IMR-90 (cell line): ENCODE measurements around the gene NELL1. TPM values are rescaled to one million over a fixed set of nuclear protein-coding genes. Genes with fewer than 3 reads are reported as not detected.

Source experiments
- ATAC-seq: fragments of 200-7000 bp; cut with Tn5 transposase; 2 replicates; pipeline ENCODE4 v1.9.1; 2020; ENCODE audit warnings: low read depth, mild to moderate bottlenecking, moderate library complexity
- BruUV-seq: library from RNA; stranded (reverse); fragments of 400-500 nt; replicated peaks from 2 replicates; lab custom pipeline; 2021; lab: Mats Ljungman, UMichigan
- CTCF ChIA-PET: fragments of 300-600 bp; formaldehyde crosslinking; extraction: SDS; loops from one replicate; lab custom pipeline; 2021; ENCODE audit warnings: antibody characterized with exemption; lab: Yijun Ruan, JAX
- POLR2A ChIA-PET: fragments of 300-600 bp; sonication (Branson Sonifier 250); formaldehyde crosslinking; loops from one replicate; lab custom pipeline; 2022; ENCODE audit warnings: antibody characterized with exemption; ENCODE audit not compliant: unreplicated experiment; lab: Charles Lee
- DNase-seq: peaks from one replicate; pipeline ENCODE4 v3.0.0; 2013
- H2AFZ ChIP-seq: replicated peaks from 2 replicates; pipeline ENCODE3; 2013; ENCODE audit warnings: low read length, mild to moderate bottlenecking; ENCODE audit not compliant: poor library complexity
- H2AK5ac ChIP-seq: 2 replicates; pipeline ENCODE4 v1.6.1; 2013; ENCODE audit warnings: low read depth, low read length, inconsistent platforms
- H2AK9ac ChIP-seq: replicated peaks from 2 replicates; pipeline ENCODE3; 2013; ENCODE audit warnings: mild to moderate bottlenecking, low read depth, low read length, moderate library complexity; ENCODE audit not compliant: poor library complexity
- H2BK120ac ChIP-seq: 2 replicates; pipeline ENCODE4 v1.6.1; 2013; ENCODE audit warnings: low read depth, low read length, inconsistent platforms
- H2BK15ac ChIP-seq: 3 replicates; pipeline ENCODE4 v1.6.1; 2013; ENCODE audit warnings: low read depth, low read length, inconsistent platforms
- H2BK20ac ChIP-seq: 2 replicates; pipeline ENCODE4 v1.6.1; 2013; ENCODE audit warnings: low read depth, mild to moderate bottlenecking, inconsistent platforms, low read length, moderate library complexity
- H2BK5ac ChIP-seq: 2 replicates; pipeline ENCODE4 v1.6.1; 2013; ENCODE audit warnings: mild to moderate bottlenecking, low read depth, low read length, inconsistent platforms; ENCODE audit not compliant: poor library complexity, severe bottlenecking
- H3K14ac ChIP-seq: replicated peaks from 2 replicates; pipeline ENCODE4 v1.6.1; 2013; ENCODE audit warnings: low read depth, low read length, inconsistent platforms
- H3K18ac ChIP-seq: 2 replicates; pipeline ENCODE4 v1.6.1; 2013; ENCODE audit warnings: low read depth, low read length, control low read depth
- H3K23ac ChIP-seq: 2 replicates; pipeline ENCODE4 v1.6.1; 2013; ENCODE audit warnings: low read depth, low read length, inconsistent platforms
- H3K27ac ChIP-seq: 2 replicates; pipeline ENCODE4 v1.5.1; 2013; ENCODE audit warnings: mild to moderate bottlenecking, control low read depth, low read length; ENCODE audit not compliant: insufficient read depth
- H3K27me3 ChIP-seq: 2 replicates; pipeline ENCODE4 v1.6.1; 2013; ENCODE audit warnings: low read length; ENCODE audit not compliant: control insufficient read depth, insufficient read depth
- H3K36me3 ChIP-seq: 2 replicates; pipeline ENCODE4 v1.6.1; 2013; ENCODE audit warnings: low read length, mixed read lengths; ENCODE audit not compliant: control insufficient read depth, insufficient read depth
- H3K4ac ChIP-seq: 2 replicates; pipeline ENCODE4 v1.6.1; 2013; ENCODE audit warnings: low read depth, low read length, inconsistent platforms
- H3K4me1 ChIP-seq: 2 replicates; pipeline ENCODE4 v1.6.1; 2013; ENCODE audit warnings: low read length, mixed read lengths; ENCODE audit not compliant: control insufficient read depth, insufficient read depth
- H3K4me2 ChIP-seq: 2 replicates; pipeline ENCODE4 v1.6.1; 2013; ENCODE audit warnings: low read depth, mild to moderate bottlenecking, control low read depth, low read length, moderate library complexity
- H3K4me3 ChIP-seq: 2 replicates; pipeline ENCODE4 v1.5.1; 2013; ENCODE audit warnings: low read depth, mild to moderate bottlenecking, control low read depth, low read length, moderate library complexity; ENCODE audit not compliant: insufficient read depth
- H3K56ac ChIP-seq: 2 replicates; pipeline ENCODE4 v1.6.1; 2013; ENCODE audit warnings: low read length, inconsistent platforms; ENCODE audit not compliant: insufficient read depth; ENCODE audit errors: extremely low read depth
- H3K79me1 ChIP-seq, 2 experiments: 2 replicates each; pipeline ENCODE4 v1.6.1; 2013; ENCODE audit warnings: low read length in 2 of 2, inconsistent platforms in 1 of 2, low read depth in 1 of 2
- H3K9ac ChIP-seq: 2 replicates; pipeline ENCODE4 v1.6.1; 2013; ENCODE audit warnings: low read depth, low read length, control low read depth
- H3K9me1 ChIP-seq: 2 replicates; pipeline ENCODE4 v1.6.1; 2013; ENCODE audit warnings: low read length, inconsistent platforms; ENCODE audit not compliant: insufficient read depth
- H3K9me3 ChIP-seq: 2 replicates; pipeline ENCODE4 v1.6.1; 2013; ENCODE audit warnings: low read length; ENCODE audit not compliant: control insufficient read depth, insufficient read depth
- H4K20me1 ChIP-seq: 2 replicates; pipeline ENCODE4 v1.6.1; 2013; ENCODE audit warnings: low read length, inconsistent platforms; ENCODE audit not compliant: insufficient read depth
- H4K5ac ChIP-seq: 2 replicates; pipeline ENCODE4 v1.6.1; 2013; ENCODE audit warnings: mild to moderate bottlenecking, low read depth, low read length, control low read depth
- H4K8ac ChIP-seq, 2 experiments: 2 replicates each; pipeline ENCODE4 v1.6.1; 2013; ENCODE audit warnings: low read depth in 2 of 2, low read length in 2 of 2, control low read depth in 1 of 2, inconsistent platforms in 1 of 2
- H4K91ac ChIP-seq: 2 replicates; pipeline ENCODE4 v1.6.1; 2013; ENCODE audit warnings: low read depth, low read length, inconsistent platforms; ENCODE audit not compliant: insufficient read depth
- CTCF ChIP-seq: conservative IDR thresholded peaks from 2 replicates; pipeline ENCODE4 v1.5.1; 2012; ENCODE audit warnings: mild to moderate bottlenecking, low read depth, low read length, improper control_type of control experiment
- MAFK ChIP-seq: IDR thresholded peaks from 2 replicates; pipeline ENCODE4 v1.6.1; 2012; ENCODE audit warnings: low read depth, low read length, improper control_type of control experiment
- RAD21 ChIP-seq: IDR thresholded peaks from 2 replicates; pipeline ENCODE4 v1.6.1; 2012; ENCODE audit warnings: low read length, improper control_type of control experiment
- RFX5 ChIP-seq: IDR thresholded peaks from 2 replicates; pipeline ENCODE4 v1.8.0; 2012; ENCODE audit warnings: low read depth, mild to moderate bottlenecking, low read length, moderate library complexity
- SMC3 ChIP-seq: fragments of 150-350 bp; IDR thresholded peaks from 2 replicates; pipeline ENCODE4 v1.6.1; 2016; ENCODE audit warnings: low read depth, mild to moderate bottlenecking, antibody characterized with exemption, low read length, moderate library complexity
- WGBS, 2 experiments: methylation state at CpG; one replicate each; pipeline versions ENCODE4 v1.1.5 to v1.1.7; 2013; ENCODE audit warnings: missing lambda C conversion rate in 2 of 2; ENCODE audit not compliant: insufficient read length in 1 of 2; ENCODE audit errors: extremely low coverage in 2 of 2; 5-methylcytosine and 5-hydroxymethylcytosine counted together
- dilution Hi-C: fragments of 300-500 bp; cut with HindIII; formaldehyde crosslinking; loops from one replicate; pipeline ENCODE4 v1.14.3; 2018; ENCODE audit warnings: low sequenced_read_pairs; ENCODE audit not compliant: unreplicated experiment
- in situ Hi-C: fragments of 300-500 bp; cut with MboI; formaldehyde crosslinking; loops from 3 replicates; pipeline ENCODE4 v1.14.3; 2019; ENCODE audit warnings: low sequenced_read_pairs, inconsistent platforms, mixed read lengths
- intact Hi-C: fragments of 100-400 bp; cut with micrococcal nuclease; formaldehyde crosslinking; loops from 2 replicates; pipeline ENCODE4 v1.10.0; 2022
- polyA plus RNA-seq, 3 experiments: library from polyadenylated mRNA; depleted of rRNA; stranded (reverse); fragments of >200 nt; gene quantifications; 2 replicates each; pipeline ENCODE4 v1.2.3, GENCODE V29; 2012; ENCODE audit warnings: low replicate concordance in 1 of 3
- total RNA-seq: library from RNA; depleted of rRNA; stranded (reverse); fragments of >200 nt; gene quantifications from 2 replicates; pipeline ENCODE4 v1.2.3, GENCODE V29; 2012

NELL1 gene
- total and polyA plus RNA-seq, 2 of the 4 experiments (the other 2 are of a cell fraction): not detected

GRCh38 chr11:21421711-21422329, 752.4 kb downstream of the NELL1 start:
- Histone ChIP-seq H3K4me1 (no peaks in the 10 kb centered on the region), H3K14ac (no peak overlapping the region), H4K20me1 (no peaks in the 10 kb centered on the region), H3K23ac (no peak overlapping the region), H2AFZ (no peak overlapping the region), H3K4me3 (no peak overlapping the region), H4K5ac (no peak overlapping the region), H3K27ac (no peak overlapping the region), H3K36me3 (no peaks in the 10 kb centered on the region), H2AK5ac (no peak overlapping the region), H4K8ac (no peak overlapping the region), H3K4ac (no peak overlapping the region), H4K91ac (no peak overlapping the region), H3K27me3 (no peaks in the 10 kb centered on the region), H2BK120ac (no peak overlapping the region), H3K9me3 (peaks cover 6% of the 10 kb centered on the region), H3K4me2 (no peak overlapping the region), H3K9ac (no peak overlapping the region), H3K18ac (no peak overlapping the region), H3K9me1 (no peaks in the 10 kb centered on the region), H2BK15ac (no peak overlapping the region), H2AK9ac (no peak overlapping the region), H2BK5ac (no peak overlapping the region), H3K56ac (no peak overlapping the region), H2BK20ac (no peak overlapping the region), H3K79me1 (no peaks in the 10 kb centered on the region)
- CTCF ChIA-PET: no interaction called here
- no CpG with 5 or more reads among the region's 5 CpGs for WGBS, 2 experiments
- dilution Hi-C loops: no loop called here
- no TSS peak for BruUV-seq
- intact Hi-C loops: no loop called here
- no peak for ATAC-seq
- DNase-seq: no peak
- in situ Hi-C loops: no loop called here
- POLR2A ChIA-PET: no interaction called here
- TF ChIP-seq RFX5: no peak
- no peak for TF ChIP-seq SMC3
- no peak for TF ChIP-seq CTCF
- TF ChIP-seq RAD21: no peak
- no peak for TF ChIP-seq MAFK
